ENCODE results near the gene TBKBP1. TPM values are rescaled to one million over a fixed set of nuclear protein-coding genes. Genes with fewer than 3 reads are reported as not detected.

The TBKBP1 gene
- total and polyA plus RNA-seq, 2 of the 4 experiments (the other 2 are of a cell fraction): 3.4 to 8.5 TPM

DNA sequence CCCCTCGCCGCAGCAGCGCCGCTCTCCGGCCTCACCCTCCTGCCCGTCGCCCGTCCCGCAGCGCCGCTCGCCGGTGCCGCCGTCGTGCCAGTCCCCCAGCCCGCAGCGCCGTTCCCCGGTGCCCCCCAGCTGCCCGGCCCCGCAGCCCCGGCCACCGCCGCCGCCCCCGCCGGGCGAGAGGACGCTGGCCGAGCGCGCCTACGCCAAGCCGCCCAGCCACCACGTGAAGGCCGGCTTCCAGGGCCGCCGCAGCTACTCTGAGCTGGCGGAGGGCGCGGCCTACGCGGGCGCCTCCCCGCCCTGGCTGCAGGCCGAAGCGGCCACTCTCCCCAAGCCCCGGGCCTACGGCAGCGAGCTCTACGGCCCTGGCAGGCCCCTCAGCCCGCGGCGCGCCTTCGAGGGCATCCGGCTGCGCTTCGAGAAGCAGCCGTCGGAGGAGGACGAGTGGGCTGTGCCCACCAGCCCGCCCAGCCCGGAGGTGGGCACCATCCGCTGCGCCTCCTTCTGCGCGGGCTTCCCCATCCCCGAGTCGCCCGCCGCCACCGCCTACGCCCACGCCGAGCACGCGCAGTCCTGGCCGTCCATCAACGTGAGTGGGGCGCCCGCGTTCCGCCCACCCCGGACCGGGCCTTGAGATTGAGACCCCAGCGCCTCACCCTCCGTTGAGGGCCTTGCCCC, 15.0 kb downstream of the TBKBP1 start:
- ChIA-PET CTCF (no interaction called here), POLR2A (ENCODE audit: unreplicated experiment) (no interaction called here)
- H2AK9ac ChIP-seq (replicated peaks; ENCODE audit: low read depth, low read length, poor library complexity): peak overlapping the region; percentile 19
- WGBS, 2 experiments (ENCODE audit: extremely low coverage in 2 of 2, insufficient read length in 1 of 2): 41% methylated on average over 42 of the region's 89 CpGs; no CpG with 5 or more reads in 1 of the 2 experiments
- no peak overlapping the region for H4K91ac ChIP-seq (ENCODE audit: insufficient read depth, low read depth, low read length)
- no peak overlapping the region for H3K27ac ChIP-seq (ENCODE audit: insufficient read depth, low read length)
- peaks cover 3% of the 10 kb centered on the region; the same call in 1 of the 2 replicates for H3K9me1 ChIP-seq (ENCODE audit: insufficient read depth, low read length)
- dilution Hi-C loops (cut with HindIII; ENCODE audit: low sequenced_read_pairs, unreplicated experiment): no loop called here
- H3K9me3 ChIP-seq (ENCODE audit: control insufficient read depth, insufficient read depth, low read length): no peaks in the 10 kb centered on the region
- H2AFZ ChIP-seq (replicated peaks; ENCODE audit: low read length, poor library complexity): peak overlapping the region; percentile 47
- no peak overlapping the region for H3K23ac ChIP-seq (ENCODE audit: low read depth, low read length)
- no peak overlapping the region for H3K14ac ChIP-seq (replicated peaks; ENCODE audit: low read depth, low read length)
- no peak overlapping the region for H2BK15ac ChIP-seq (ENCODE audit: low read depth, low read length)
- no peak overlapping the region for H3K56ac ChIP-seq (ENCODE audit: extremely low read depth, insufficient read depth, low read length)
- no peak overlapping the region for H2BK5ac ChIP-seq (ENCODE audit: low read depth, low read length, poor library complexity, severe bottlenecking)
- no peak overlapping the region for H3K4ac ChIP-seq (ENCODE audit: low read depth, low read length)
- TF ChIP-seq MXI1 (IDR thresholded peaks at IDR 0.05; ENCODE audit: borderline replicate concordance, low read depth, low read length): no peak
- no peak for TF ChIP-seq RCOR1 (IDR thresholded peaks at IDR 0.05; ENCODE audit: insufficient replicate concordance, low read length)
- TF ChIP-seq CEBPB (IDR thresholded peaks at IDR 0.05; ENCODE audit: low read depth, low read length): no peak
- TF ChIP-seq NFE2L2 (IDR thresholded peaks at IDR 0.05; ENCODE audit: low read depth, low read length): no peak
- TF ChIP-seq RFX5 (IDR thresholded peaks at IDR 0.05; ENCODE audit: low read depth, low read length): no peak
- no peak for TF ChIP-seq RAD21 (IDR thresholded peaks at IDR 0.05; ENCODE audit: low read length)
- TF ChIP-seq POLR2A (IDR thresholded peaks at IDR 0.05; ENCODE audit: low read depth, low read length): no peak
- no peak for TF ChIP-seq BHLHE40 (IDR thresholded peaks at IDR 0.05; ENCODE audit: low read depth, low read length)
- TF ChIP-seq, protein P1, sequence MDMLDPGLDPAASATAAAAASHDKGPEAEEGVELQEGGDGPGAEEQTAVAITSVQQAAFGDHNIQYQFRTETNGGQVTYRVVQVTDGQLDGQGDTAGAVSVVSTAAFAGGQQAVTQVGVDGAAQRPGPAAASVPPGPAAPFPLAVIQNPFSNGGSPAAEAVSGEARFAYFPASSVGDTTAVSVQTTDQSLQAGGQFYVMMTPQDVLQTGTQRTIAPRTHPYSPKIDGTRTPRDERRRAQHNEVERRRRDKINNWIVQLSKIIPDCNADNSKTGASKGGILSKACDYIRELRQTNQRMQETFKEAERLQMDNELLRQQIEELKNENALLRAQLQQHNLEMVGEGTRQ (IDR thresholded peaks at IDR 0.05; ENCODE audit: low read depth, low read length): no peak
- no peak for TF ChIP-seq SMC3 (IDR thresholded peaks at IDR 0.05; ENCODE audit: low read depth, low read length)
- no peak for TF ChIP-seq MAZ (IDR thresholded peaks at IDR 0.05; ENCODE audit: borderline replicate concordance, low read depth, low read length)
- TF ChIP-seq CHD1 (IDR thresholded peaks at IDR 0.05; ENCODE audit: low read depth, low read length): no peak
- no peak for TF ChIP-seq MAFK (IDR thresholded peaks at IDR 0.05; ENCODE audit: low read depth, low read length)
- TF ChIP-seq, protein P2, sequence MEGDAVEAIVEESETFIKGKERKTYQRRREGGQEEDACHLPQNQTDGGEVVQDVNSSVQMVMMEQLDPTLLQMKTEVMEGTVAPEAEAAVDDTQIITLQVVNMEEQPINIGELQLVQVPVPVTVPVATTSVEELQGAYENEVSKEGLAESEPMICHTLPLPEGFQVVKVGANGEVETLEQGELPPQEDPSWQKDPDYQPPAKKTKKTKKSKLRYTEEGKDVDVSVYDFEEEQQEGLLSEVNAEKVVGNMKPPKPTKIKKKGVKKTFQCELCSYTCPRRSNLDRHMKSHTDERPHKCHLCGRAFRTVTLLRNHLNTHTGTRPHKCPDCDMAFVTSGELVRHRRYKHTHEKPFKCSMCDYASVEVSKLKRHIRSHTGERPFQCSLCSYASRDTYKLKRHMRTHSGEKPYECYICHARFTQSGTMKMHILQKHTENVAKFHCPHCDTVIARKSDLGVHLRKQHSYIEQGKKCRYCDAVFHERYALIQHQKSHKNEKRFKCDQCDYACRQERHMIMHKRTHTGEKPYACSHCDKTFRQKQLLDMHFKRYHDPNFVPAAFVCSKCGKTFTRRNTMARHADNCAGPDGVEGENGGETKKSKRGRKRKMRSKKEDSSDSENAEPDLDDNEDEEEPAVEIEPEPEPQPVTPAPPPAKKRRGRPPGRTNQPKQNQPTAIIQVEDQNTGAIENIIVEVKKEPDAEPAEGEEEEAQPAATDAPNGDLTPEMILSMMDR (conservative IDR thresholded peaks at IDR 0.05; ENCODE audit: low read depth, low read length): no peak
- H2BK120ac ChIP-seq (ENCODE audit: low read depth, low read length): no peak overlapping the region
- no peak overlapping the region for H3K9ac ChIP-seq (ENCODE audit: low read depth, low read length)
- peaks cover 10% of the 10 kb centered on the region for H4K20me1 ChIP-seq (ENCODE audit: insufficient read depth, low read length)
- H4K8ac ChIP-seq (ENCODE audit: low read depth in 2 of 2, low read length in 2 of 2): no peak overlapping the region
- no peak overlapping the region for H3K4me2 ChIP-seq (ENCODE audit: low read depth, low read length)
- ATAC-seq (ENCODE audit: low read depth): peak; percentile 87
- no peak overlapping the region for H3K18ac ChIP-seq (ENCODE audit: low read depth, low read length)
- no peak overlapping the region for H3K4me3 ChIP-seq (ENCODE audit: insufficient read depth, low read depth, low read length)
- H2AK5ac ChIP-seq (ENCODE audit: low read depth, low read length): no peak overlapping the region
- peaks cover 15% of the 10 kb centered on the region; the same call in 1 of the 2 replicates for H3K36me3 ChIP-seq (ENCODE audit: control insufficient read depth, insufficient read depth, low read length)
- H3K4me1 ChIP-seq (ENCODE audit: control insufficient read depth, insufficient read depth, low read length): 0 out of 2 replicates have a peak, but pooled peaks cover 1% of the 10 kb centered on the region
- intact Hi-C loops (cut with micrococcal nuclease): no loop called here
- peak; percentile 31 for DNase-seq
- peaks cover 21% of the 10 kb centered on the region for H3K27me3 ChIP-seq (ENCODE audit: control insufficient read depth, insufficient read depth, low read length)
- H3K79me1 ChIP-seq (ENCODE audit: low read depth in 1 of 2, low read length in 2 of 2): no peaks in the 10 kb centered on the region
- in situ Hi-C loops (cut with MboI; ENCODE audit: low sequenced_read_pairs): no loop called here
- H2BK20ac ChIP-seq (ENCODE audit: low read depth, low read length): no peak overlapping the region
- H4K5ac ChIP-seq (ENCODE audit: low read depth, low read length): no peak overlapping the region
- no TSS peak for BruUV-seq (replicated peaks)

Measured in IMR-90 (cell line).